Spleen (tissue), 7 donors: ENCODE data around the gene RPS27.
A peak's percentile ranks its signal among the peaks of the same experiment; 100 is the strongest.

Experiments
- POLR2A ChIP-seq, 3 donors: fragments of 450-650 bp; IDR thresholded peaks; one replicate each; pipeline ENCODE4 v1.5.1; 2017; ENCODE audit warnings: antibody characterized with exemption in 3 of 3, mild to moderate bottlenecking in 1 of 3
- POLR2AphosphoS5 ChIP-seq, 3 donors: sonication (generic); formaldehyde crosslinking; IDR thresholded peaks; one replicate each; pipeline ENCODE4 v1.5.1; 2017; ENCODE audit warnings: antibody characterized with exemption in 3 of 3
- TF ChIP-seq, protein P1 (sequence below), 11 experiments: fragments of 200-600 bp in 7 of 11; fragments of 450-650 bp in 4 of 11; sonication (generic) in 4 of 11; IDR thresholded peaks in 8 of 11; conservative IDR thresholded peaks in 3 of 11; 1 replicate in 7 of 11; 2 replicates in 4 of 11; pipeline versions ENCODE4 v1.4.0 to v1.8.0; 2016 to 2021; ENCODE audit warnings: antibody characterized with exemption in 11 of 11, inconsistent platforms in 4 of 11, mild to moderate bottlenecking in 1 of 11
- donor health status: DM: no; HTN: no; CAD: no; lungs with moderate emphysema.
- donor health status: DM: no; HTN: no; CAD: no.
- donor health status: DM: no; HTN: no; CAD: no.

DNA sequence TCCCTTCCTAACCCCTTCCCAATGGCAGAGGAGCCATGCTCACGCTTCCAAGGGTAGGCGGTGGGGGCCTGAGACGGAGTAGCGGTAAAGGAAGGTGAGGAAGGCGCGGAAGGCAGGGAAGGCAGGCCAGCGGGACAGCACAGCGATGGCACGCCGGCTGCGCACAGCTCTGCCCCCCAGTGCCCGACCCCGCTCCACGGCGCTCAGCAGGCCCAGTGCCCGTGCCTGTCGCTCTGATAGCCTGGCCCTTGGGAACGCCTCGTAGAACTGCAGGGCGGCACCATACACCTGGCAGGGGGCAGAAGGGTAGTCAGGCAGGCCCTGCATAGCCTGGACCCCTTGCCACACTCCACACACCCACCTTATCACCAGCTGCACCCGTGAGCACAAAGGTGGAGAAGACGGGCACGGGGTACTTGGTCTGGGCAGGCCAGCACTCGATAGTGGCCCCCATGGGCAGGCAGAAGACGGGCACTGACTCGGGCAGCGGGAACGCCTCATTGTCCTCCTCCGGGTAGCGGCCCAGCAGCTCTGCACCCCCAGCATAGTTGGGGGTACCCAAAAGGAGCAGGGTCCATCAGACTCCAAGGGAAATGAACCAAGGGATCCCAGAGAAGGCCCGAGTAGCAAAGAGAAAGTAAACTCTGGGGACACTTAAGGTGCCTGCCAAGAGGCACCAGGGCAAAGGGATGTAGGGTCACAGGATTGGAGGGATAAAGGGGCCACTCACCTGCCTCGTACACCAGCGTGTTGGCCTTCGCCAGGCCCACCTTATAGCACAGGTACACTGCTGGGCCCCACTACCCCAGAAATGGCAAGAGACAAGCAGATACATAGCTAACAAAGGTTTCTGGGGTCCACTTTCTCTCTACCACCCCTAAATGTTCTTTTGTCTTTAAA, 48.5 kb upstream of the RPS27 start:
- TF ChIP-seq, protein P1, sequence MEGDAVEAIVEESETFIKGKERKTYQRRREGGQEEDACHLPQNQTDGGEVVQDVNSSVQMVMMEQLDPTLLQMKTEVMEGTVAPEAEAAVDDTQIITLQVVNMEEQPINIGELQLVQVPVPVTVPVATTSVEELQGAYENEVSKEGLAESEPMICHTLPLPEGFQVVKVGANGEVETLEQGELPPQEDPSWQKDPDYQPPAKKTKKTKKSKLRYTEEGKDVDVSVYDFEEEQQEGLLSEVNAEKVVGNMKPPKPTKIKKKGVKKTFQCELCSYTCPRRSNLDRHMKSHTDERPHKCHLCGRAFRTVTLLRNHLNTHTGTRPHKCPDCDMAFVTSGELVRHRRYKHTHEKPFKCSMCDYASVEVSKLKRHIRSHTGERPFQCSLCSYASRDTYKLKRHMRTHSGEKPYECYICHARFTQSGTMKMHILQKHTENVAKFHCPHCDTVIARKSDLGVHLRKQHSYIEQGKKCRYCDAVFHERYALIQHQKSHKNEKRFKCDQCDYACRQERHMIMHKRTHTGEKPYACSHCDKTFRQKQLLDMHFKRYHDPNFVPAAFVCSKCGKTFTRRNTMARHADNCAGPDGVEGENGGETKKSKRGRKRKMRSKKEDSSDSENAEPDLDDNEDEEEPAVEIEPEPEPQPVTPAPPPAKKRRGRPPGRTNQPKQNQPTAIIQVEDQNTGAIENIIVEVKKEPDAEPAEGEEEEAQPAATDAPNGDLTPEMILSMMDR (IDR thresholded peaks at IDR 0.05 in 8 of 11, conservative IDR thresholded peaks at IDR 0.05 in 3 of 11), result no peak
- TF ChIP-seq POLR2A (IDR thresholded peaks at IDR 0.05) (no peak), POLR2AphosphoS5 (IDR thresholded peaks at IDR 0.05) (peak in 2 of 3 donors; percentile 41 to 60)
